ENCODE measurements around the gene C19orf25. TPM values are rescaled to one million over a fixed set of nuclear protein-coding genes. Genes with fewer than 3 reads are reported as not detected.
"Not testable (repeated sequence)": the region's sequence is repeated elsewhere in the genome, so short reads cannot be mapped to it uniquely, and the experiment has no call there.

The C19orf25 gene
- total and polyA plus RNA-seq, 9 donors, result 17.5 to 23.9 (median 20.9) TPM

GRCh38 chr19:1481224-1481892 lies 2.3 kb upstream of the C19orf25 start:
- peaks cover 12% of the 10 kb centered on the region for H3K4me1 ChIP-seq (ENCODE audit: control insufficient read depth, insufficient read depth, low read length)
- no peaks in the 10 kb centered on the region for H3K9me3 ChIP-seq (replicated peaks; ENCODE audit: control insufficient read depth, low read depth, low read length)
- peaks cover 3% of the 10 kb centered on the region for H3K36me3 ChIP-seq (ENCODE audit: control insufficient read depth, insufficient read depth, low read length)
- DNase-seq, result no peak
- 85% methylated on average over 26 of the region's 26 CpGs for WGBS (ENCODE audit: insufficient coverage)
- no peak overlapping the region for H3K27ac ChIP-seq (ENCODE audit: low read length)
- H3K4me3 ChIP-seq (ENCODE audit: low read length), result no peak overlapping the region
- no peaks in the 10 kb centered on the region for H3K27me3 ChIP-seq (ENCODE audit: control insufficient read depth, insufficient read depth, low read length)

- not testable (repeated sequence) for H3K27ac ChIP-seq (ENCODE audit: low read length); H3K9me3 ChIP-seq (replicated peaks; ENCODE audit: control insufficient read depth, low read depth, low read length); H3K4me3 ChIP-seq (ENCODE audit: low read length); DNase-seq
- peaks cover 16% of the 10 kb centered on the region for H3K4me1 ChIP-seq (ENCODE audit: control insufficient read depth, insufficient read depth, low read length)
- H3K36me3 ChIP-seq (ENCODE audit: control insufficient read depth, insufficient read depth, low read length), result peaks cover 22% of the 10 kb centered on the region
- 97% methylated on average over 7 of the region's 9 CpGs for WGBS (ENCODE audit: insufficient coverage)
- peaks cover 30% of the 10 kb centered on the region for H3K27me3 ChIP-seq (ENCODE audit: control insufficient read depth, insufficient read depth, low read length)
These were observed 2.0 kb downstream of the C19orf25 start for GRCh38 chr19:1477056-1477455.

- Histone ChIP-seq H3K36me3 (ENCODE audit: control insufficient read depth, insufficient read depth, low read length) (peaks cover 22% of the 10 kb centered on the region), H3K27me3 (ENCODE audit: control insufficient read depth, insufficient read depth, low read length) (peaks cover 41% of the 10 kb centered on the region), H3K9me3 (replicated peaks; ENCODE audit: control insufficient read depth, low read depth, low read length) (no peaks in the 10 kb centered on the region), H3K4me1 (ENCODE audit: control insufficient read depth, insufficient read depth, low read length) (peaks cover 27% of the 10 kb centered on the region), H3K4me3 (ENCODE audit: low read length) (no peak overlapping the region), H3K27ac (ENCODE audit: low read length) (no peak overlapping the region)
- no peak for DNase-seq
- WGBS (ENCODE audit: insufficient coverage), result 88% methylated on average over 26 of the region's 31 CpGs
These were observed 3.1 kb downstream of the C19orf25 start for GRCh38 chr19:1475751-1476437.

- H3K4me1 ChIP-seq (ENCODE audit: control insufficient read depth, insufficient read depth, low read length), result peaks cover 36% of the 10 kb centered on the region
- H3K4me3 ChIP-seq (ENCODE audit: low read length), result no peak overlapping the region
- peaks cover 22% of the 10 kb centered on the region for H3K36me3 ChIP-seq (ENCODE audit: control insufficient read depth, insufficient read depth, low read length)
- no peak for DNase-seq
- H3K27ac ChIP-seq (ENCODE audit: low read length), result no peak overlapping the region
- WGBS (ENCODE audit: insufficient coverage), result 83% methylated on average over 26 of the region's 26 CpGs
- no peaks in the 10 kb centered on the region for H3K9me3 ChIP-seq (replicated peaks; ENCODE audit: control insufficient read depth, low read depth, low read length)
- peaks cover 52% of the 10 kb centered on the region for H3K27me3 ChIP-seq (ENCODE audit: control insufficient read depth, insufficient read depth, low read length)
These were observed 4.2 kb downstream of the C19orf25 start for GRCh38 chr19:1474765-1475351.

- WGBS (ENCODE audit: insufficient coverage), result 66% methylated on average over 29 of the region's 31 CpGs
- Histone ChIP-seq H3K9me3 (replicated peaks; ENCODE audit: control insufficient read depth, low read depth, low read length) (no peaks in the 10 kb centered on the region), H3K4me1 (ENCODE audit: control insufficient read depth, insufficient read depth, low read length) (peaks cover 33% of the 10 kb centered on the region), H3K4me3 (ENCODE audit: low read length) (no peak overlapping the region), H3K36me3 (ENCODE audit: control insufficient read depth, insufficient read depth, low read length) (peaks cover 22% of the 10 kb centered on the region), H3K27ac (ENCODE audit: low read length) (no peak overlapping the region), H3K27me3 (ENCODE audit: control insufficient read depth, insufficient read depth, low read length) (peaks cover 55% of the 10 kb centered on the region)
- no peak for DNase-seq
These were observed 4.8 kb downstream of the C19orf25 start for GRCh38 chr19:1474011-1474764.

GRCh38 chr19:1473085-1473851 lies 5.7 kb downstream of the C19orf25 start:
- WGBS (ENCODE audit: insufficient coverage), result 56% methylated on average over 12 of the region's 20 CpGs
- no peak overlapping the region for H3K27ac ChIP-seq (ENCODE audit: low read length)
- peaks cover 22% of the 10 kb centered on the region for H3K36me3 ChIP-seq (ENCODE audit: control insufficient read depth, insufficient read depth, low read length)
- peaks cover 62% of the 10 kb centered on the region for H3K27me3 ChIP-seq (ENCODE audit: control insufficient read depth, insufficient read depth, low read length)
- H3K4me3 ChIP-seq (ENCODE audit: low read length), result no peak overlapping the region
- DNase-seq, result no peak
- H3K4me1 ChIP-seq (ENCODE audit: control insufficient read depth, insufficient read depth, low read length), result peaks cover 35% of the 10 kb centered on the region
- H3K9me3 ChIP-seq (replicated peaks; ENCODE audit: control insufficient read depth, low read depth, low read length), result no peaks in the 10 kb centered on the region

- no peaks in the 10 kb centered on the region for H3K9me3 ChIP-seq (replicated peaks; ENCODE audit: control insufficient read depth, low read depth, low read length)
- no peak overlapping the region for H3K27ac ChIP-seq (ENCODE audit: low read length)
- H3K4me1 ChIP-seq (ENCODE audit: control insufficient read depth, insufficient read depth, low read length), result peaks cover 38% of the 10 kb centered on the region
- no peak overlapping the region for H3K4me3 ChIP-seq (ENCODE audit: low read length)
- peaks cover 22% of the 10 kb centered on the region for H3K36me3 ChIP-seq (ENCODE audit: control insufficient read depth, insufficient read depth, low read length)
- WGBS (ENCODE audit: insufficient coverage), result 37% methylated on average over 31 of the region's 44 CpGs
- peaks cover 70% of the 10 kb centered on the region for H3K27me3 ChIP-seq (ENCODE audit: control insufficient read depth, insufficient read depth, low read length)
- DNase-seq, result no peak
These were observed 6.6 kb downstream of the C19orf25 start for GRCh38 chr19:1472231-1473084.

GRCh38 chr19:1471515-1472160 lies 7.4 kb downstream of the C19orf25 start:
- Histone ChIP-seq H3K36me3 (ENCODE audit: control insufficient read depth, insufficient read depth, low read length) (peaks cover 19% of the 10 kb centered on the region), H3K4me3 (ENCODE audit: low read length) (no peak overlapping the region), H3K27ac (ENCODE audit: low read length) (no peak overlapping the region), H3K27me3 (ENCODE audit: control insufficient read depth, insufficient read depth, low read length) (peaks cover 77% of the 10 kb centered on the region), H3K9me3 (replicated peaks; ENCODE audit: control insufficient read depth, low read depth, low read length) (no peaks in the 10 kb centered on the region), H3K4me1 (ENCODE audit: control insufficient read depth, insufficient read depth, low read length) (peaks cover 45% of the 10 kb centered on the region)
- 29% methylated on average over 18 of the region's 24 CpGs for WGBS (ENCODE audit: insufficient coverage)
- no peak for DNase-seq
